Sigmoid colon (tissue), 4 donors: ENCODE data around the gene GADD45GIP1.

Experiments
- EP300 ChIP-seq, 4 donors: sonication (generic); formaldehyde crosslinking; IDR thresholded peaks; one replicate each; pipeline ENCODE4 v1.6.1; 2017; ENCODE audit warnings: antibody characterized with exemption in 4 of 4
- POLR2A ChIP-seq, 2 donors: fragments of 450-650 bp; IDR thresholded peaks; one replicate each; pipeline ENCODE4 v1.6.1; 2016; ENCODE audit warnings: antibody characterized with exemption in 2 of 2, mild to moderate bottlenecking in 2 of 2, moderate library complexity in 2 of 2
- POLR2AphosphoS5 ChIP-seq, 4 donors: sonication (generic); formaldehyde crosslinking; IDR thresholded peaks; one replicate each; pipeline ENCODE4 v1.6.1; 2017; ENCODE audit warnings: antibody characterized with exemption in 4 of 4
- TF ChIP-seq, protein P1 (sequence below), 4 experiments: fragments of 450-650 bp in 3 of 4; fragments of 200-600 bp in 1 of 4; IDR thresholded peaks; one replicate each; pipeline ENCODE4 v1.5.1; 2016 to 2019; ENCODE audit warnings: antibody characterized with exemption in 4 of 4, mild to moderate bottlenecking in 3 of 4, moderate library complexity in 2 of 4

DNA sequence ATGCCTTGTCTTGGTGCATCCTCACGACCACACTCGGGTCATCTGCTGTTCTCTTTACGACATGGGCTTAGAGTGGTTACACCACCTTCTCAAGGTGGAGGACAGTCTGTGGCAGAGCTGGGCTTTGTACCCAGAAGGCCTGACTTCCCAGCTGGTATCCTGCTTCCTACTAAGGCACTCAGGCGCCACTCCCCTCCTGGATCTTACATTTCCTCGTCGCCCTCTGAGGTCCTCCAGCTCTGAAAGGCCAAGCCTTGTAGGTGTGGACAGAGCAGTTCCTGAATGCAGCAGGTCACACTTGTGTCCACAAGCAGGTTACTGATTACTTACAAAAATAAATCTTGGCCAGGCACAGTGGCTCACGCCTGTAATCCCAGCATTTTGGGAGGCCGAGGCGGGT is 49.9 kb downstream of the GADD45GIP1 start:
- TF ChIP-seq, protein P1, sequence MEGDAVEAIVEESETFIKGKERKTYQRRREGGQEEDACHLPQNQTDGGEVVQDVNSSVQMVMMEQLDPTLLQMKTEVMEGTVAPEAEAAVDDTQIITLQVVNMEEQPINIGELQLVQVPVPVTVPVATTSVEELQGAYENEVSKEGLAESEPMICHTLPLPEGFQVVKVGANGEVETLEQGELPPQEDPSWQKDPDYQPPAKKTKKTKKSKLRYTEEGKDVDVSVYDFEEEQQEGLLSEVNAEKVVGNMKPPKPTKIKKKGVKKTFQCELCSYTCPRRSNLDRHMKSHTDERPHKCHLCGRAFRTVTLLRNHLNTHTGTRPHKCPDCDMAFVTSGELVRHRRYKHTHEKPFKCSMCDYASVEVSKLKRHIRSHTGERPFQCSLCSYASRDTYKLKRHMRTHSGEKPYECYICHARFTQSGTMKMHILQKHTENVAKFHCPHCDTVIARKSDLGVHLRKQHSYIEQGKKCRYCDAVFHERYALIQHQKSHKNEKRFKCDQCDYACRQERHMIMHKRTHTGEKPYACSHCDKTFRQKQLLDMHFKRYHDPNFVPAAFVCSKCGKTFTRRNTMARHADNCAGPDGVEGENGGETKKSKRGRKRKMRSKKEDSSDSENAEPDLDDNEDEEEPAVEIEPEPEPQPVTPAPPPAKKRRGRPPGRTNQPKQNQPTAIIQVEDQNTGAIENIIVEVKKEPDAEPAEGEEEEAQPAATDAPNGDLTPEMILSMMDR (IDR thresholded peaks at IDR 0.05) = no peak
- TF ChIP-seq POLR2AphosphoS5 (IDR thresholded peaks at IDR 0.05) (no peak), POLR2A (IDR thresholded peaks at IDR 0.05) (no peak), EP300 (IDR thresholded peaks at IDR 0.05) (no peak)
